Measurements from ENCODE around the gene MYH2. TPM values are rescaled to one million over a fixed set of nuclear protein-coding genes. Genes with fewer than 3 reads are reported as not detected.

Gene MYH2
- total RNA-seq, 1 experiment from 2014 or later: 0.23 TPM

GRCh38 chr17:10526517-10526916 lies 22.9 kb downstream of the MYH2 start:
- no peaks in the 10 kb centered on the region; the same call in 1 of the 2 replicates for H3K9me3 ChIP-seq
- no peaks in the 10 kb centered on the region for H3K36me3 ChIP-seq
- no peak overlapping the region for H3K4me3 ChIP-seq
- no peak for DNase-seq
- no peaks in the 10 kb centered on the region for H3K27me3 ChIP-seq

- no peaks in the 10 kb centered on the region for H3K27me3 ChIP-seq
- H3K9me3 ChIP-seq: no peaks in the 10 kb centered on the region; the same call in 1 of the 2 replicates
- H3K4me3 ChIP-seq: no peak overlapping the region
- H3K36me3 ChIP-seq: no peaks in the 10 kb centered on the region
- no peak for DNase-seq
These were observed 26.4 kb downstream of the MYH2 start for GRCh38 chr17:10523064-10523463.

GRCh38 chr17:10521949-10522348 lies 27.5 kb downstream of the MYH2 start:
- Histone ChIP-seq H3K4me3 (no peak overlapping the region), H3K27me3 (no peaks in the 10 kb centered on the region), H3K9me3 (no peaks in the 10 kb centered on the region; the same call in 1 of the 2 replicates), H3K36me3 (no peaks in the 10 kb centered on the region)
- DNase-seq: no peak

- H3K9me3 ChIP-seq: no peaks in the 10 kb centered on the region; the same call in 1 of the 2 replicates
- no peak for DNase-seq
- H3K4me3 ChIP-seq: no peak within 1 kb of the TSS
- H3K36me3 ChIP-seq: no peaks in the 10 kb centered on the region
- no peaks in the 10 kb centered on the region for H3K27me3 ChIP-seq
These were observed 31.0 kb downstream of the MYH2 start, which contains the start of gene MYH1 for GRCh38 chr17:10518271-10519037. Gene MYH1 (minus strand): TSS chr17:10518542. CDS start chr17:10516642, 1,900 bp downstream.

GRCh38 chr17:10516638-10517037 lies 32.8 kb downstream of the MYH2 start:
- Histone ChIP-seq H3K27me3 (no peaks in the 10 kb centered on the region), H3K4me3 (no peak overlapping the region), H3K36me3 (no peaks in the 10 kb centered on the region), H3K9me3 (no peaks in the 10 kb centered on the region)
- peak; percentile 41 for DNase-seq

- H3K9me3 ChIP-seq: no peaks in the 10 kb centered on the region
- H3K27me3 ChIP-seq: no peaks in the 10 kb centered on the region
- DNase-seq: no peak
- no peak overlapping the region for H3K4me3 ChIP-seq
- no peaks in the 10 kb centered on the region for H3K36me3 ChIP-seq
These were observed 33.4 kb downstream of the MYH2 start for GRCh38 chr17:10516065-10516464.

GRCh38 chr17:10513299-10514067 lies 36.0 kb downstream of the MYH2 start:
- Histone ChIP-seq H3K4me3 (no peak overlapping the region), H3K27me3 (no peaks in the 10 kb centered on the region), H3K36me3 (no peaks in the 10 kb centered on the region), H3K9me3 (no peaks in the 10 kb centered on the region)
- DNase-seq: peak; percentile 88

- no peak for DNase-seq
- Histone ChIP-seq H3K36me3 (no peaks in the 10 kb centered on the region), H3K27me3 (no peaks in the 10 kb centered on the region), H3K4me3 (no peak overlapping the region), H3K9me3 (no peaks in the 10 kb centered on the region)
These were observed 36.6 kb downstream of the MYH2 start for GRCh38 chr17:10512856-10513255.

GRCh38 chr17:10499950-10500349 lies 49.5 kb downstream of the MYH2 start:
- no peaks in the 10 kb centered on the region for H3K9me3 ChIP-seq
- H3K36me3 ChIP-seq: no peaks in the 10 kb centered on the region
- peaks cover 5% of the 10 kb centered on the region; the same call in 1 of the 2 replicates for H3K27me3 ChIP-seq
- DNase-seq: no peak
- H3K4me3 ChIP-seq: no peak overlapping the region

- peaks cover 21% of the 10 kb centered on the region for H3K9me3 ChIP-seq
- no peaks in the 10 kb centered on the region for H3K36me3 ChIP-seq
- no peak for DNase-seq
- H3K27me3 ChIP-seq: no peaks in the 10 kb centered on the region
- no peak overlapping the region for H3K4me3 ChIP-seq
These were observed 57.5 kb downstream of the MYH2 start for GRCh38 chr17:10492004-10492403.

GRCh38 chr17:10482252-10482651 lies 67.2 kb downstream of the MYH2 start:
- H3K36me3 ChIP-seq: no peaks in the 10 kb centered on the region
- DNase-seq: no peak
- H3K27me3 ChIP-seq: no peaks in the 10 kb centered on the region
- H3K9me3 ChIP-seq: peaks cover 7% of the 10 kb centered on the region
- H3K4me3 ChIP-seq: no peak overlapping the region

- H3K36me3 ChIP-seq: no peaks in the 10 kb centered on the region
- no peak for DNase-seq
- no peaks in the 10 kb centered on the region for H3K27me3 ChIP-seq
- H3K4me3 ChIP-seq: no peak overlapping the region
- H3K9me3 ChIP-seq: peaks cover 1% of the 10 kb centered on the region
These were observed 71.8 kb downstream of the MYH2 start for GRCh38 chr17:10477701-10478100.

GRCh38 chr17:10474536-10474935 lies 74.9 kb downstream of the MYH2 start:
- no peak overlapping the region for H3K4me3 ChIP-seq
- DNase-seq: no peak
- H3K9me3 ChIP-seq: no peaks in the 10 kb centered on the region; the same call in 1 of the 2 replicates
- no peaks in the 10 kb centered on the region for H3K27me3 ChIP-seq
- H3K36me3 ChIP-seq: no peaks in the 10 kb centered on the region

GRCh38 chr17:10471858-10472257 lies 77.6 kb downstream of the MYH2 start:
- Histone ChIP-seq H3K36me3 (no peaks in the 10 kb centered on the region), H3K27me3 (no peaks in the 10 kb centered on the region), H3K9me3 (no peaks in the 10 kb centered on the region; the same call in 1 of the 2 replicates), H3K4me3 (no peak overlapping the region)
- DNase-seq: no peak

Measured in MG63 (cell line).